ENCODE measurements around the gene GABBR2.
"Not testable (repeated sequence)": the region's sequence is repeated elsewhere in the genome, so short reads cannot be mapped to it uniquely, and the experiment has no call there.

GABBR2 gene

DNA sequence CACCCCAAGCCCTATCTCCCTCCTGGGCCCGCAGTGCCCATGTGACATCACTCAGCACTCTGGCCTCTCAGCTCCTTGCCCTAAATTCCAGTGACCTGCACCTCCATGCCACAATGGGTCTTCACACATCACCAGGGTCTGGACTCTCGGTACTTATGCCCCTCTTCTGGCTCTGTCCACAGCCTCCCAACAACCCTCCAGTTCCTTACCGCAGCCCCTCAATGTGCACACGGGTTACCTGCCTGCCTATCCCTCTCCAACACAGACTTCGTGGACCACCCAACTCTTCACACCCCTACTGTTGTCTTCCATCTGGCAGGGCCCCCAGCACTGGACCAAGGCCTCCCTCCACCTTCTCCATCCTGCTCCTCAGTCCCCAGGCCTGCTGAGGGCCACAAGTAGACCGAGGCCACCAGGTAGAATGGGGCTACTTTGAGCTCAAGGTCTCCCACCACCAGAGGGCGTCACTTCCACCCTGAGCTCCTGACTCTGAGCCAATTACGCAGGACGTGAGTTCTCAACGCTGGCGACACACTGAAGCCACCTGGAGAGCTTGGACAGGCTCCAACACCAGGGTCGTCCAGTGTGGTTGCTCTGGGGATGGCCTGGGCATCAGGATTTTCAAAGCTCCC is 172.1 kb downstream of the GABBR2 start:
- no peak for DNase-seq

DNA sequence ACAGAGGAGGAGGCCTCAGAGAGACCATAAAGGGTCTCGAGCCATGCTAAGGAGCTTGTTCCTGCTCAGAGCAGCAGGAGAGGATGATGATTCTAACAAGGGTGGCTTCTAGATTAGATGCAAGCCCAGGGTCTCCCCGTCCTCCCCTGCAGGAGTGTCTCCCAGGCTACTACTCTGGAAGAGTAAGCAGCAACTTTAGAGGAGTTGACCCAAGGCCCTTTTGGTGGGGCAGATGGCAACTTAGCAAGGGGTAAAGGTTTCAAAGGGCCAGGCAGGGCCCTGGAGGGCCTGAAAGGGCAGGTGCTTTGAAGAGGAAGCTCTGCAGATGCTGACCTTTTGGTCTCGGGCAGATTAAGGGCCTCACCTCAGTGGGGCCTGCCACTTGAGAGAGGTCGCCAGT is 174.9 kb downstream of the GABBR2 start:
- no peak for DNase-seq

DNA sequence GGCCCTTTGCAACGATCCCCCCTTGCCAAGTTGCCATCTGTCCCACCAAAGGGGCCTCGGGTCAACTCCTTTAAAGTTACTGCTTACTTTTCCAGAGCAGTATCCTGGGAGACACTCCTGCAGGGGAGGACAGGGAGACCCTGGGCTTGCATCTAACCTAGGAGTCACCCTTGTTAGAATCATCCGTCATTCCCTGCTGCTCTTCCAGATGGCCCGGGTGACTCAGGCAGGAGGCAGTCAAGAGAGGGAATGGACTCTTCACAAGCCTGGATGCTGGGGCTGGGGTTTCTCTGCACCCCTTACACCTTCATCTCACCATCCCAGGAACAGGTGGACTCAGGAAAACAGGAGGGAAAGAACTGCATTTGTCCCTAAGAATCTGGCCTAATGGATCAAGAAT is 175.6 kb downstream of the GABBR2 start:
- DNase-seq, result no peak

DNA sequence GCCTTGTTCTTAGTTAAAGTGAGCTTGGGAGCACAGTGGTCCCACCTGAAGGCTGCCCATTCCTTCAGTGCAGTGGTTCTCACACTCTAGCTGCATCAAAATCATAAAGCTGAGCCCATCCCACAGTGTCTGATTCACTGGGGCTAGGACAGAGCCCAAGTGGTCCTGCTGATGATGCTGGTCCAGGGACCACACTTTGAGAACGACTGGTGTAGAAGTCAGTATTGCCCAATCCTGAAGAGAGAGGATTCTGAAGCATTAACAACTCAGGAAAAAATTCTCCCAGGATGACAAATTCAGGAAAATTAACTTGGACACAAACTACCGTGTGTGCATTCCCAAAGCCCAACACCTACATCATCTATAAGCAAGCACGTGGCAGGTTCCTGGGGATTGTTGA is 176.2 kb downstream of the GABBR2 start:
- no peak for DNase-seq

DNA sequence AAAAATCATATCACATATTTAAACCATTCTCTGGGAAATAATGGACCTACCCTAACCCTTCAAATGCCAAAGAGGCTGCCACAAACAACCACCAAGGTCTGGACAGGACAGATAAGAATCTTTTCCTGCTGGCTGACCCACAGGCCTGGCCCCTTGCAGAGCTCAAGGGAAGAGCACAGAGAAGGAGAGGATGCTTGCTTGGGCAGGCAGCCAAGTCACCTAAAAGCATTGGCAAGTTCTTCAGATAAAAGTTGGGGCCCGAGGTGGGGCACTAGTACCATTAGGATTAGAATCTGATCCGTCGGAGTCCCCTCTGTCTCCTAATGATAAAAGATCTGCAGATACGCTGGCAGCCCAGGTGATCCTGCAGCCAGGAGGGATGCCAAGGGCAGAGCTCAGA is 176.6 kb downstream of the GABBR2 start:
- no peak for DNase-seq

DNA sequence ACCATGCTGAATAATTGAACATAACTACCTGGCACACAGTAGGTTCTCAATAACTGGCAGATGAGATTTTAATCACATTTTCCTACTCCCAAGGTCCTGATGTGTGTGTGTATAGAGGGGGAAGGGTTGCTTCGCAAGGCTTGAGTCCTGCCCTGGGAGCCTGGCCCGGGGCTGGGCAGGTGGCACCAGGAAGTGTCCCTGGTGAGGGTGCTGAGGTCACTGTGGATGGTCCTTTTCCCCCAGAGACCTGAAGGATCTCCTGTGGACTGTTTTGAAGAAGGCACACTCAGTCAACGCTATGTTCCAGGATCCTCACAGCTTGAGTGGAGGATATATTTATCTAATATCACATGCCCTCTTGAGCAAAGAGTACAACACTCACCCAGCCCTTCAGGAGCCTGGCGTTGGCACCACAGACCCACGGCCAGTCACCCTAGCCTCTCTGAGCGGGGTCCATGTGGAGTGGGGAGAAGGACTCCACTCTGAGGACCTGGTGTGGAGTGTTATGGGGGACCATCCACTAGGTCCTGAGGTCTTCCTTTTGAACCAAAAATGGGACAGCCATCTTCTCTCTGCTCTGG is 177.8 kb downstream of the GABBR2 start:
- no peak for DNase-seq

DNA sequence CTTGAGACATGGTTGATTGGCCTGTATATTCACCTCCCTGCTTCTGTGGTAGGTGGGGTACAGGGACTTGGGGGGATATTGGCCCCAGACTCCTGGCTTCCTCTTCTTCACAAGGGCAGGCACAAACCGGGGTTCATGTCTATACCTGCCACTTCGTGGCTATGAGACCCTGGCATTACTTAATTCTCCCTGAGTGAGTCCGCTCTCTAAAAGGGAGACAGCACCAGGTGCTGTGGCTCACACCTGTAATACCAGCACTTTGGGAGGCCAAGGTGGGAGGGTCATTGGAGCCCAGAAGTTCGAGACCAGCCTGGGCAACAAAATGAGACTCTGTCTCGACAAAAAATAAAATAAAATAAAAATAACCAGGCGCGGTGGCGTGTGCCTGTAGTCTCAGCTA is 178.5 kb downstream of the GABBR2 start:
- no peak for DNase-seq

DNA sequence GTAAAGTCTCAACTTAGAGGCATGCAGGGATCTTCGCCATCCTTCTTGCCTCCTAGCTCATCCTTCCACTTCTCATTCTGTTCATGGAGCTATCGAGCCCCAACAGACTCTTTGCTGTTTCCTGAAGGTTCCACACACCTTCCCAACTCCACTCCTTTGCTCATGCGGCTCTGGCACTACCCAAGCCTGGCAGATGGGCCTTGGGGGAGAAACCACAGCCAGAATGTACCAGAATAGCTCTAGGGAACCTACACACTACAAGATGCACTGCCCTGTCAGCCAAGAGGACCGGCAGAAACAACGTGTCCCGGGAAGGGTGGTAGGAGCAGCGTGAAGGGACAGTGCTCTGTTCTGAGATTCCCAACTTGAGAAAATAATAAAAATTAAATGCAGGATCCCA is 178.9 kb downstream of the GABBR2 start:
- DNase-seq, result no peak

DNA sequence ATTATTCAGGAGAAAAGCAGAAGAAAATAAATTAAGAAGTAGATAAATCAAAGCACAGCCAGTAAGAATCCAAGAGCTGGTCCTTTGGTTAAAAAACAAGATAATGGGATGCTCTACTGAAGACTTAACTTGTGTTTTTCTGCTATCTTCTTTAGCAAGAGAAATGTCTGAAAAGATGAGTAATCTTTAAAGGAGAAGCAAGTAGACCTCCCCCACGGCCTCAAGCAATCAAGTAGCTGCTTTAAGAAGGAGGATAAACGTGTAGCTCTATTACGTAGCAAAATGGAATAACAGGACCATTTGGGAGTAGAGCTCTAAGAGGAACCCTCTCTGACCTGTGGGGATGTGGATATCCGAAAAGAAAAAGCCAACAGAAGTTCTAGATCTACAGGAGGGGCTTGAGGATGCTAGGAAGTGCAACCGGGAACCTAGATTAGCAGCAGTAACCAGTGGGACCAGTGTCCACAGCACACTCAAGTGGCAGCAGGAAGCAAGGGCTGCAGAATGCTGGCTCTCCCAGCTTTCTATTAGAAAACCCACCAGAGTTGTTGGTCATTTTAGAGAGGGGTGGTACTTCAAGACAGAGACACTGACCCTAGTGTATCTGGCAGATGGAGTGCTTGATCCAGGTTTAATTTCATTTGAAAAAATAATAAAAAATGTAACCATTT is 185.4 kb downstream of the GABBR2 start:
- DNase-seq, result no peak

DNA sequence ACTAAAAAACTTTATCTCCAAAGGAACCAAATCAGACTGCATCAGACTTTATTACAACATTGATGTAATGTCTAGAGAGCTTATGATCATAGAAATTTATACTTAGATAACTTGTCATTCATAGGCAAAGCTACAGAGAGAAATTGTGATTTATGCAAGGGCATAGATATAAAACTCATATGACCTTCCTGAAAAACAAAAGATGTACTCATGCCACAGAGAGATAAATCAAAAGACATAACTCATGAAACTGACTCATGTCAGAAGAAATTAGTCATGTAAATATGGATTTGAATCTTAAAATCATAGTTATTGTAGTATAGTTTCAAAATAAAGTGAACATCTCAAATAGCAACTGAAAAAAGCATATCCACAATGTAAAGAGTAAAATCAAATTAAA is 186.2 kb downstream of the GABBR2 start:
- DNase-seq, result no peak

DNA sequence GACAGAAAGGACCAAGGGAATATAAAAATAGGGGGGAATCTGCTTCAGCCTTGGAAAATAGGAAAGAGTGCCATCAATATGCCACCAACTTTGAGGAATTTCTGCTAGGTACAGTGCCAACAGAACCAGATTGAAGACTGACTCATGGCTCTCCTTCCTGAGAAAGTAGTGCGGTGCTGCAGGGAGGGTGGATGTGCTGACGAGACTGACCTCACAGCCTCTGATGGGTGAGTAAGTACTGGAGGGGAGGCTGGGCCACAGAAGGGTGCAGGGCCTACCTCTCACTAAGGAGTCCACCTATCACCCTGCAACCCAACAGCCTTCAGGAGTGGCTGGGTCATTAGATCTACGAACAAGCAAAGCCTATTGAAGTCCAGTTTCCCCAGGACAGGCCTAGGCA is 187.6 kb downstream of the GABBR2 start:
- no peak for DNase-seq

DNA sequence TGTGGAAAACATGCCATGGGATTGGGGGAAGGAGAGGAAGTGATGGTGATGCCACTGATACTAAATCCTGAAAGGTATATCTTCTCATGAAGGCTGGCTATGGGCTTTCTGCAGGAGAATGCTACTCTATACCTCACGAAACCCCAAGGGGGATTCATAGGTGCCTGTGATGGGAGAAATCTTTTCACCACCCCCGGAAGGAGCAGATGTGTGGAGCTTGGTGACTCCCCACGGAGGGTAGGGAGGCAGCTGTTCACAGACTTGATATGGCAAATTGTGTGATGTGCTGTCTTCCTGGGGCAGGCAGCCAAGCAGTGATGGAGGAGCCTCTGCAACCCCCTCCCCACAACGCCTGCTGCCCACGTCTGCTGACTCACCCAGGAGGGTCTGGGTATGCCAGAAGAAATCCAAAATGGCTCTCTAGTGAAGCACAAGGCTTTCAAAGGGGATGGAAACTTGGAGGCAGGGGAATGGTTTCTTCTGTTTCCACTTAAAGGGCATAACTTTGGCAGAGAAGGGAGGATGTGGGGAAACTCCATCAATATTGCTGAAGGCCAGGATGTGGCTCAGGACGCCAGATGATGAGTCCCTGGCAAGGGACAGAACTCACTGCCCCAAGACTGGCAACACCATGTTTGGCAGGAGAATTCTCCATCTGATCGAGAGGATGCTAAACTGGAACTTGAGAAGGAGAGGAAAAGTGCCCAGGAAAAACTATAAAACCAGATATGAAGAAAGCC is 188.3 kb downstream of the GABBR2 start:
- no peak for DNase-seq

DNA sequence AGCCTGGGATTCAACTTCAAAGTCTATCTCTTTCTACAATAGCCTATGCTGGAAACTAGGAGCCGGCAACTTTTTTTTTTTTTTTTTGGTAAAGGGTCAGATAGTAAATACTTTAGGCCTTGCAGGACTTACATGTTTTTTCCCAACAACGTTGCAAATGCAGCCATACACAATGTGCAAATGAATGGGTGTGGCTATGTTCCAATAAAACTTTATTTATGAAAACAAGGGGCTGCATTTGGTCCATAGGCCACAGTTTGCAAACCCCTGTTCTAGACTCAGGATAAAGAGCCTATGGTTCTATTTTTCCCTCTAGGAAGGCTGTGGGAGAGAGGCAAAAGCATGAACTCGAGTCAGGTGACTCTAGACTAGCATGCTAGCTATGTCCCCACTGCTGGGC is 189.1 kb downstream of the GABBR2 start:
- no peak for DNase-seq

DNA sequence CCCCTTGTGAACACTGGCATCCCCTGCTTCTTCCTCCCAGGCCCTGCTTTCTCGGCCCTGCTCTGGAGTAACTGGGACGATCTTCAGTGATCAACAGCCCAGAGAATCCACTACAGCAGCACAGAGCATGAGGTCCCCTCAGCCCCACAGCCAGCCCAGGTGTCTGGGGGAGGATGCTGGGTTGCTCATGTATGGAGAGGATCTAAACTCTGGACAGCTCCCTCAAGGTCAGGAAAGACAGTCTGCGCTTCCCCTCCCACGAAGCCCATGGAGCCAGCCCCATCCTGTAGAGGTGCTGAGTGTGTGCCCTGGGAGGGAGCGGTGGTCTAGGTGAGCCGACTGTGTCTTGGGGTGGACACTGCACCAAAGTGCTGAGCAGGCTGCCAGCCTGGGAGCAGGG is 190.2 kb downstream of the GABBR2 start:
- no peak for DNase-seq

DNA sequence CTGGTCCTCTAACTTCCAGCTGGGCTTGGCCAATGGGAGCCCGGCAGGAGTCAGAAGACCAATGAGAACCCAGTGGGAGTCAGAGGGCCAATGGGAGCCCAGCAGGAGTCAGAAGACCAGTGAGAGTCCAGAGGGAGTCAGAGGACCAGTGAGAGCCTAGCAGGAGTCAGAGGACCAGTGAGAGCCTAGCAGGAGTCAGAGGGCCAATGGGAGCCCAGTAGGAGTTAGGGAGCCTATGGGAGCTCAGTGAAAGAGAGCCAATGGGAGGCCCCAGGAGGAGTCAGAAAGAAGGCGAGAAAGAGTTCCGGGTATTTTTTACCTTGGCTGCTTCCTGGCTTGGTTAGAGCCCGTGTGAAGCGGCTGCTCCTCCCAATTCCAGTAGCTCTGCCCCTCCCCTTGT is 191.0 kb downstream of the GABBR2 start:
- no peak for DNase-seq

DNA sequence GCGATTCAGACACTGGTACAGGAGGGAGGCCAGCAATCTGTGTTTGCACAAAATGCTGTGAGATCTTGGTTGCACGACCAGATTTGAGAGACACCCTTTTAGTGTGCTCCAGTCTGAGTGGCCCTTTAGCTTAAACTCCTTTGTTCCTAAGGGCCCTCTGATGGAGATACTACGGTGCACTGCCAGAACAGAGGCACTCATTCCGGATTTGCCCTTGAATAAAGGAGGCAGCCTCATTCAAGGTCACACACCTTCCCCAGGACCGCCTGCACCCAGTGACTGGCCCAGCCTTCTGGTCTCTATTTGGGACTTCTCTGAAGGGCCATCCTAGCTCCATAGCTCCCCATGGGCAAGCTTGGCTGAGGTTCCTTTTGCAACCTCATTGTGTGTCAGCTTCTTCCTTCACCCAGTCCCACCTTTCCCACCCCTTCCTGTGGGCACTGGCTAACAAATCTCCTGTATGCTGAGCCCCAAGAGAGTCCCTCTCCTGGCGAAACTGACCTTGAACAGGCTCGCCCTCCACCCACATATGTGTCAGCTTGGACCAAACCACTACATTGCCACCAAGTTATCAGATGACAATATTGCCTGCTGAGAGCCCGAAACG is 191.7 kb downstream of the GABBR2 start:
- DNase-seq, result no peak

DNA sequence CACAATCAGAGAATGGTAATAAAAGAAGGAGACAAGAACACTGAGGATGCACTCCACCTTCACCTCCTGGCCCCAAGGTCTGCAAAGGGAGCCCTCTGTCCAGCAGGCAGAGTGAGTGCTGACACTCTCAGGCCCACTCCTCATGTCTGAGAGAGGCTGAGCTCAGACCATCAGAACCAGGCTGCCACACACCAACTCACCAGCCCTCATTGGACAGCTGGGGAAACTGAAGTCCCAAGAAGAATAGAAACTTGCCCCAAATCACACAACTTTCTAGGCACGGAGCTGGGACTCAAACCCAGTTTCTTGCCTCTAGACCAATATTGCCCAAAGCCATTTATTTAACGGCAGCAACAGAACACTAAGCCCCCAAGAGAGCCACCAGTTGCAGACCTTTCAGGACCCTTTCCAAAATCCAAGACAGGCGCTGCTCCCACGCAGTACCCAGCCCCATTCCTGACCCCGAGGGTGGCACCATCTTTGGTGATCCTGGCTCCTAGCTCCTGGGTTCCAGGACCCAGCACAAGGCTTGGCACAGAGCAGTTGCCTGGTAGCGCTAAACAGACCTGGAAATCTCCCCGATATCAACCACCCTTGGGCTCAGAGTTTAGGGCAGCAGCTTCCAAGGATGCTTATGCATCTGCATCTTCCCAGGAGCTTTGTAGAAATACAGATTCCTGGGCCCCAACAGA is 192.4 kb downstream of the GABBR2 start:
- DNase-seq, result no peak

DNA sequence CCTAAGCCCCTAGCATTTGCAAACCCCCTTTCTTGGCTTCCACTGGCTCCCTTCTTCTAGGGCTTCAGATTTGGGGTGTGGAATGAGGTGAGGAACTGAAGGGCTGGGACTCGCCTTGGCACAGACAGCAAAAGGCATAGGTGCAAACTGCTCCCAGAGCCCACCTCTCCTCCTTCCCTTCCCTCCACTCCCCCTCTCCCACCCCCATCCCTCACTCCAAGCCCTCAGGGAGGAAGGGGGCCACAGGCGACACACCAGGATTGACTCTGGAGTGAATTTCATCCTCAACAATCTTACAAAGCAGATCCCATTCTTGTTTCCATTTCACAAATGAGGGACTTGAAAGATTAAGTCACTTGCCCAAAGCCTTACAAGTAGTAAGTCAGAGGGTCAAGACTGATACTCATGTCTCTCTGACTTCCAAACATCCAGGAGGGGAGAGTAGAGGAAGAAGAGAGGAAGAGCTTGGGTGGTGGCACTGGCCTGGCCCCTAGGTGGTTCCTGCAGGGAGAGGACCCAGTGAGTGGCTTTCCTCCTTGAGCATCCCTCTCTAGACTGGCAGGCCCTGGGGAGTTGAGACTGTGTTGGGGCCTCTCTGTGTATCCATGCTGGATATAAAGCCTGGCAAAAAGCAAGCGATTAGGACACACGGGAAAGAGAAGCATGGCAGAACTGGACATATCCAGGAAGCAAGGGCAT is 193.1 kb downstream of the GABBR2 start:
- DNase-seq, result no peak

DNA sequence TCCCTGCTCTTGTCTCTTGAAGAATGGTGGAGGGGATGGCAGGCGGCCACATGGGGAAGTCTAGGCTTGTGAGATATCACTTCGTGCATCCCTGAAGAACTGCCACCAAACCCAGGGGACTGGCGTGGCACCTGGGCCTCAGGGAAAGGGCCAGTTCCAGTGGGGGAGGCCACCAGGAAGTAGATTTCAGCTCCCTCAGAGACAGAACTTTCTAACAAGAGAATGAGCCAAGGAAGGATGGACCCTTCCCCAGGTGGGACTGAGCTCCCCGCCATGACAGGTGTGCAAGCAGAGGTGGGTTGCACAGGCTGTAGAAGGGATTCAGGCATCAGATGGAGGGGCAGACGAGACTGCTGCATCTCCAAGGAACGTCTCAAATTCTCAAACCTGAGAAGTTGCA is 193.9 kb downstream of the GABBR2 start:
- no peak for DNase-seq

DNA sequence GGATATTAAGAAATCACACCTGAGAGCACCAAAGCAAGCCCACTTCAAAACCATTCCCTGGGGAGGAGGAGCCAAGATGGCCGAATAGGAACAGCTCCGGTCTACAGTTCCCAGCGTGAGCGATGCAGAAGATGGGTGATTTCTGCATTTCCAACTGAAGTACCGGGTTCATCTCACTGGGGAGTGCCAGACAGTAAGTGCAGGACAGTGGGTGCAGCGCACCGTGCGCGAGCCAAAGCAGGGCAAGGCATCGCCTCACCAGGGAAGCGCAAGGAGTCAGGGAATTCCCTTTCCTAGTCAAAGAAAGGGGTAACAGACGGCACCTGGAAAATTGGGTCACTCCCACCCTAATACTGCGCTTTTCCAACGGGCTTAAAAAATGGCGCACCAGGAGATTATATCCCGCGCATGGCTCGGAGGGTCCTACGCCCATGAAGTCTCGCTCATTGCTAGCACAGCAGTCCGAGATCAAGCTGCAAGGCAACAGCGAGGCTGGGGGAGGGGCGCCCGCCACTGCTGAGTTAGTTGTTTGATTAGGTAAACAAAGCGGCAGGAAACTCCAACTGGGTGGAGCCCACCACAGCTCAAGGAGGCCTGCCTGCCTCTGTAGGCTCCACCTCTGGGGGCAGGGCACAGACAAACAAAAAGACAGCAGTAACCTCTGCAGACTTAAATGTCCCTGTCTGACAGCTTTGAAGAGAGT is 200.4 kb downstream of the GABBR2 start:
- not testable (repeated sequence) for DNase-seq

DNA sequence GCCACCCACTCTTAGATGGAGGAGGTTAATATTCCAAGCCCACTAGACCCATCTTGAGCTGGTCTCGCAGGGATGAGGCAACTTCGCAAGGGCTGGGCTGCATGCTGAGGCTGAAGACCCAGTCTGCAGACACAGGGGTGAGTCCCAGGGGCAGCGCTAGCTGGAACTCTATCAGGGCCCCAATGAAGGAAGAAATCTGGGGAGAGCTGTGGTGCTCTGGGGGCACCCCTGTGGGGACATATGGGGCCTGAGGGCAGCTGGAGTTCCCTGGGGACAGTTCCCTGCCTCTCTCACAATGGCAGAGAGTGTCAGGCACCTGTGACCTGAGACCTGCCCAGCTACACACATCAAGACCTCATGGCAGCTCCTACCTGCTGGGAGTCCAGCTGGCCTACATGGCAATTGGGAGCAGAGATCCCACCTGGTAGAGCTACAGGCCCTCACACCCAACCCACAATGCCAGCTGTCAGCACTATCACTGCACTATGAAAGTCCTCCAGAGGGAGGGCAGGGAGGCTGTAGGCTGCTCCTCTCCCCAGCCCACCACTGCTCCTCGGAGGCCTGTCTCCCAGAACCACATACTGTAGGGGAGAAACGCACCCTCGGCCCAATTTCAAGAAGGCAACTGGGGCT is 202.2 kb downstream of the GABBR2 start:
- no peak for DNase-seq
